ENCODE measurements around the gene RPS27A. TPM values are rescaled to one million over a fixed set of nuclear protein-coding genes. Genes with fewer than 3 reads are reported as not detected.
A peak's percentile ranks its signal among the peaks of the same experiment; 100 is the strongest.
"Not testable (repeated sequence)": the region's sequence is repeated elsewhere in the genome, so short reads cannot be mapped to it uniquely, and the experiment has no call there.

The RPS27A gene
- polyA plus RNA-seq (2012; ENCODE audit: missing spikeins), result 3,813 TPM

- peak; percentile 99 for TF ChIP-seq POLR2AphosphoS5 (IDR thresholded peaks at IDR 0.05; ENCODE audit: low read depth, low read length)
- TF ChIP-seq POLR2A (IDR thresholded peaks at IDR 0.05; ENCODE audit: low read depth, low read length), result peak; percentile 98
- peak; percentile 98 for TF ChIP-seq TAF1 (IDR thresholded peaks at IDR 0.05; ENCODE audit: borderline replicate concordance, low read depth, low read length)
- peak; percentile 60 for DNase-seq (ENCODE audit: insufficient read length)
- peak; percentile 86 for FAIRE-seq
Observed at GRCh38 chr2:55232084-55232862, at the start of gene RPS27A, which contains the start of gene CLHC1. Gene RPS27A, plus strand, starts transcription at chr2:55232688. Its CDS starts 137 bp downstream, at chr2:55232825. Gene CLHC1, minus strand, starts transcription at chr2:55232293. Its CDS starts 9,882 bp downstream, at chr2:55222411.

DNA sequence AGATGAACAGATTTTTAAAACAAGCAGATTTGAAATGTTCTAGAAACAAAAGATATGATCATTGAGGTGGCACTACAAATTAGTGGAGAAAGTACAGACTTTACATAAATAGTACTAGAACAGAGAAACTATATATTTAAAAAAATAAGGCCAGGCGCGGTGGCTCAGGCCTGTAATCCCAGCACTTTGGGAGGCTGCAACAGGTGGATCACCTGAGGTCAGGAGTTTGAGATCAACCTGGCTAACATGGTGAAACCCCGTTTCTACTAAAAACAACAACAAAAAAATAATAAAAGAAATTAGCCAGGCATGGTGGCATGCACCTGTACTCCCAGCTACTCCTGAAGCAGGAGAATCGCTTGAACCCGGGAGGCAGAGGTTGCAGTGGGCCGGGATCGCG lies 45.7 kb upstream of the RPS27A start:
- not testable (repeated sequence) for FAIRE-seq; DNase-seq (ENCODE audit: insufficient read length)

GRCh38 chr2:55191888-55192287 lies 40.6 kb upstream of the RPS27A start:
- DNase-seq (ENCODE audit: insufficient read length); FAIRE-seq: not testable (repeated sequence)

DNA sequence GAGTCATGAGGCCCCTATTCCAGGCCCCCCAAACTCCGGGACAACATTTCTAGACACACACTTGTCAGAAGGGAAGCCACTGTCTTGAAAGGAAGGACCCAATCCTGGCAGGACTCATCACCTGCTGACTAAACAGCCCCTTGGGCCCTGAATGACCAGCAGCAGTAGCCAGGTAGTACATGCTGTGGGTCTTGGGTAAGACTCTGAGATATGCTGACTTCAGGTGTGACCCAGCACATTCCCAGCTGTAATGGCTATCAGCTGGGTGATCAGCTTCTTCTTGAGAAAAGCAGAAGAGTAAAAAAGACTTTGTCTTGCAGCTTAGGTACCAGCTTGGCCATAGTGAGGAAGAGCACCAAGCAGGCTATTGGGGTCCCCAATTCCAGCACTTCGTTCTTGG lies 36.0 kb upstream of the RPS27A start:
- DNase-seq (ENCODE audit: insufficient read length) (no peak), FAIRE-seq (no peak)
- TF ChIP-seq POLR2A (IDR thresholded peaks at IDR 0.05; ENCODE audit: low read depth, low read length), result no peak
- TF ChIP-seq POLR2AphosphoS5 (IDR thresholded peaks at IDR 0.05; ENCODE audit: low read depth, low read length), result no peak
- TF ChIP-seq TAF1 (IDR thresholded peaks at IDR 0.05; ENCODE audit: borderline replicate concordance, low read depth, low read length), result no peak

DNA sequence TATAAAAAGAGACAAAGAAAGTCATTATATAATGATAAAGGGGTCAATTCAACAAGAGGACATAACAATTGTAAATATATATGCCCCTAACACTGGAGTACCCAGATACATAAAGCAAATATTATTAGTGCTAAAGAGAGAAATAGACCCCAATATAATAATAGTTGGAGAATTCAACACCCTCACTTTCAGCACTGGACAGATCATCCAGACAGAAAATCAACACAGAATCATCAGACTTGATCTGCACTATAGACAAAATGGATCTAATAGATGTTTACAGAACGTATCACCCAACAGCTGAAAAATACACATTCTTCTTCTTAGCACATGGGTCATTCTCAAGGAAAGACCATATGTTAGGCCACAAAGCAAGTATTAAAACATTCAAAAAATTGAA lies 32.1 kb upstream of the RPS27A start:
- FAIRE-seq, result no peak

GRCh38 chr2:55204536-55204935 lies 28.0 kb upstream of the RPS27A start:
- DNase-seq (ENCODE audit: insufficient read length), result no peak
- FAIRE-seq, result no peak
- TF ChIP-seq TAF1 (IDR thresholded peaks at IDR 0.05; ENCODE audit: borderline replicate concordance, low read depth, low read length) (no peak), POLR2A (IDR thresholded peaks at IDR 0.05; ENCODE audit: low read depth, low read length) (no peak), POLR2AphosphoS5 (IDR thresholded peaks at IDR 0.05; ENCODE audit: low read depth, low read length) (no peak)

More for the DNA sequence above, 32.1 kb upstream of the RPS27A start:
- DNase-seq (ENCODE audit: insufficient read length), result no peak
- TF ChIP-seq TAF1 (IDR thresholded peaks at IDR 0.05; ENCODE audit: borderline replicate concordance, low read depth, low read length) (no peak), POLR2AphosphoS5 (IDR thresholded peaks at IDR 0.05; ENCODE audit: low read depth, low read length) (no peak), POLR2A (IDR thresholded peaks at IDR 0.05; ENCODE audit: low read depth, low read length) (no peak)

DNA sequence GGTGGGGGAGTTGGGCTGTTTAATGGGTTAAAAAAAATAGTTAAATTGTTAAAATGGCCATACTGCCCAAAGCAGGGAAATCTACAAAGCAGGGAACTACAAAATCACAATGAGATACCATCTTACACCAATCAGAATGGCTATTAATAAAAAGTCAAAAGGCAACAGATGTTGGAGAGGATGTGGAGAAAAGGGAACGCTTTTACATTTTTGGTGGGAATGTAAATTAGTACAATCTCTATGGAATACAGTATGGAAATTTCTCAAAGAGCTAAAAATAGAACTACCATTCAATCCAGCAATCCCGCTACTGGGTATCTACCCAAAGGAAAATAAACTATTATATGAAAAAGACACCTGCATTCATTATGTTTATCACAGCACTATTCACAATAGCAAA lies 27.5 kb upstream of the RPS27A start:
- TF ChIP-seq POLR2A (IDR thresholded peaks at IDR 0.05; ENCODE audit: low read depth, low read length) (no peak), POLR2AphosphoS5 (IDR thresholded peaks at IDR 0.05; ENCODE audit: low read depth, low read length) (no peak), TAF1 (IDR thresholded peaks at IDR 0.05; ENCODE audit: borderline replicate concordance, low read depth, low read length) (no peak)
- DNase-seq (ENCODE audit: insufficient read length) (no peak), FAIRE-seq (no peak)

DNA sequence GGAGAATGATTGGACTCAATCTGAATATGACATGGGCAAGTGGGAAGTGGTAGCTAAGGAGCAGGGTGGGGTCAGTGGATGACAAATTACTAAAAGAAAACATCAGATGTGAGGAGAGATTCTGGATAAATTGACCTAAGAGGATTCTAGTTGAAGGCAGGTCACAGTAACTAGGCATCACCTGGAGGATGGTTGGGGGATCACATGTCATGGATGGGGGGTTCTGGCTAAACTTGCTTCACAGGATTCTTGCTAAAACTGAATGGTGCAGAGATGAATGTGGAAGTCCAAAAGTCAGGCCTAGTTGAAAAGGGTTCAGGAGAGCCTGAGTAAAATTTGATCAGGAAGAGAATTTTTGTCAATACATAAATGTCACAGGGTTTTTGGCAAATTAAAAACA lies 18.7 kb upstream of the RPS27A start:
- FAIRE-seq (no peak), DNase-seq (ENCODE audit: insufficient read length) (no peak)
- TF ChIP-seq POLR2AphosphoS5 (IDR thresholded peaks at IDR 0.05; ENCODE audit: low read depth, low read length), result no peak
- TF ChIP-seq POLR2A (IDR thresholded peaks at IDR 0.05; ENCODE audit: low read depth, low read length), result no peak
- TF ChIP-seq TAF1 (IDR thresholded peaks at IDR 0.05; ENCODE audit: borderline replicate concordance, low read depth, low read length), result no peak

GRCh38 chr2:55223958-55224760 lies 8.3 kb upstream of the RPS27A start:
- TF ChIP-seq TAF1 (IDR thresholded peaks at IDR 0.05; ENCODE audit: borderline replicate concordance, low read depth, low read length) (no peak), POLR2A (IDR thresholded peaks at IDR 0.05; ENCODE audit: low read depth, low read length) (no peak), POLR2AphosphoS5 (IDR thresholded peaks at IDR 0.05; ENCODE audit: low read depth, low read length) (no peak)
- no peak for DNase-seq (ENCODE audit: insufficient read length)
- no peak for FAIRE-seq

GRCh38 chr2:55224761-55225261 lies 7.7 kb upstream of the RPS27A start:
- TF ChIP-seq TAF1 (IDR thresholded peaks at IDR 0.05; ENCODE audit: borderline replicate concordance, low read depth, low read length), result no peak
- TF ChIP-seq POLR2AphosphoS5 (IDR thresholded peaks at IDR 0.05; ENCODE audit: low read depth, low read length), result no peak
- no peak for TF ChIP-seq POLR2A (IDR thresholded peaks at IDR 0.05; ENCODE audit: low read depth, low read length)
- FAIRE-seq (no peak), DNase-seq (ENCODE audit: insufficient read length) (no peak)

- DNase-seq (ENCODE audit: insufficient read length), result no peak
Observed at GRCh38 chr2:55225481-55226020, 6.9 kb upstream of the RPS27A start.

DNA sequence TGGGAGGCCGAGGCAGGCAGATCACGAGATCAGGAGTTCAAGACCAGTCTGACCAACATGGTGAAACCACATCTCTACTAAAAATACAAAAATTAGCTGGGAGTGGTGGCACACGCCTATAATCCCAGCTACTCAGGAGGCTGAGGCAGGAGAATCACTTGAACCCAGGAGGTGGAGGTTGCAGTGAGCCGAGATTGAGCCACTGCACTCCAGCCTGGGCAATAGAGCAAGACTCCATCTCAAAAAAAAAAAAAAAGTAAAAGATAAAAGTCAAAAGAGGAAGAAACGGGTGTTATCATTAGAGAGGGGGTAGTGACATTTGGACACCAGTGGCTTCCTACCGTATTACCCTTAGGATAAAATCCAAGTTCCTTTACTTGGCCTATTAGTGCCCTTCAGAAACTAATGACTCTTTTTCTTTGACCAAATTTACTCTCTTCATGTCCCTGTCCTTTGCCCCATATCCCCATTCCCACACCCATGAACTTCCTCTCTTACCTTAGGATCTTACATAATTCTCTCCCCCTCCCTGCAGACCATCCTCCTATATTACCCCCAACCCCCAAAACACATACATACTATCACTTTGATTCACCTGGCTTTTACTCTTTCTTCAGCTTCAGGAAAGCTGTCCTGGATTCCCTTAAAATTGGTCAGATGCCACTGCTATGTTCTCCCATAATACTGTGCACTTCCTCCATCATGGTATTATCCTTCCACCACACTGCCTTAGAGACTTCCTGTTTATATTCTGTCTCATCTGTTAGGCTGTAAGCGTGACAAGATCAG lies 4.9 kb upstream of the RPS27A start:
- DNase-seq (ENCODE audit: insufficient read length); FAIRE-seq: not testable (repeated sequence)

More at GRCh38 chr2:55225481-55226020, 6.9 kb upstream of the RPS27A start:
- TF ChIP-seq POLR2A (IDR thresholded peaks at IDR 0.05; ENCODE audit: low read depth, low read length) (no peak), TAF1 (IDR thresholded peaks at IDR 0.05; ENCODE audit: borderline replicate concordance, low read depth, low read length) (no peak), POLR2AphosphoS5 (IDR thresholded peaks at IDR 0.05; ENCODE audit: low read depth, low read length) (no peak)
- no peak for FAIRE-seq

Measured in GM12892 (cell line).